ENCODE measurements around the gene NUP160.
"Not testable (repeated sequence)": the region's sequence is repeated elsewhere in the genome, so short reads cannot be mapped to it uniquely, and the experiment has no call there.

NUP160 gene

GRCh38 chr11:47769556-47769955, 78.6 kb downstream of the NUP160 start:
- not testable (repeated sequence) for H3K27me3 ChIP-seq (ENCODE audit: control insufficient read depth, insufficient read depth, low read length); H3K9me3 ChIP-seq (ENCODE audit: control insufficient read depth, insufficient read depth, low read length); DNase-seq (ENCODE audit: low read depth, low spot score); H3K36me3 ChIP-seq (ENCODE audit: control insufficient read depth, insufficient read depth, low read length); H3K4me1 ChIP-seq (ENCODE audit: control insufficient read depth, insufficient read depth, low read length); H3K4me3 ChIP-seq (ENCODE audit: low read length); H3K27ac ChIP-seq (ENCODE audit: low read length)
- no CpG with 5 or more reads among the region's 14 CpGs for WGBS (ENCODE audit: insufficient coverage, insufficient read length)

DNA sequence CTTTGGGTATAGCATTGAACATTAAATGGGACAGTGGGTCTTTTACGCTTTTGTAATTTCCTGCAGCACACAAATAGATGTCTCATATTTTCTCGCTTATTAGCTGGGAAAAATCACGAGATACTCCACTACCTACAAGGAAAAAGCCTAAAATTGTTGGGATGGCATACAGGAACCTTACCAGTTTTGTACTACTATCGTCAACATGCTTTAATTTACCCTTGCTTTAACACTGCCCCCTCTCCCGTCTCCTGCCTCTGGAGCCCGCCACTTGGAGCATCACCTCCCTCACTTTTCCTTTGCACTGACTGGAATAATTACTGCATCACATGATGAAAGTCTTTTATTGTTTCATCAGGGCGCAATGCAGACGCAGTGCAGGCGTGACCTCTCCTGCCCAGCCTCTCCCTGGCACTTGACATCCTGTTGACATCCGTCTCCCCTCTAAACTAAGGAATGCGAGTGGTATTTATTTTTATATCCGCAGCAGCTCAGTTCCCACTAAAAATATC, 80.0 kb downstream of the NUP160 start:
- no CpG with 5 or more reads among the region's 12 CpGs for WGBS (ENCODE audit: insufficient coverage, insufficient read length)
- H3K4me3 ChIP-seq (ENCODE audit: low read length) = peak overlapping the region; percentile 60; the same call in 1 of the 2 replicates
- DNase-seq (ENCODE audit: low read depth, low spot score) = no peak
- no peak overlapping the region for H3K27ac ChIP-seq (ENCODE audit: low read length)
- H3K36me3 ChIP-seq (ENCODE audit: control insufficient read depth, insufficient read depth, low read length) = peaks cover 4% of the 10 kb centered on the region; the same call in 1 of the 2 replicates
- H3K9me3 ChIP-seq (ENCODE audit: control insufficient read depth, insufficient read depth, low read length) = no peaks in the 10 kb centered on the region
- H3K4me1 ChIP-seq (ENCODE audit: control insufficient read depth, insufficient read depth, low read length) = 0 out of 2 replicates have a peak, but pooled peaks cover 1% of the 10 kb centered on the region
- no peaks in the 10 kb centered on the region for H3K27me3 ChIP-seq (ENCODE audit: control insufficient read depth, insufficient read depth, low read length)

GRCh38 chr11:47766509-47767227, 81.5 kb downstream of the NUP160 start:
- Histone ChIP-seq H3K27me3 (ENCODE audit: control insufficient read depth, insufficient read depth, low read length) (no peaks in the 10 kb centered on the region), H3K36me3 (ENCODE audit: control insufficient read depth, insufficient read depth, low read length) (peaks cover 10% of the 10 kb centered on the region; the same call in 1 of the 2 replicates), H3K4me1 (ENCODE audit: control insufficient read depth, insufficient read depth, low read length) (0 out of 2 replicates have a peak, but pooled peaks cover 1% of the 10 kb centered on the region), H3K9me3 (ENCODE audit: control insufficient read depth, insufficient read depth, low read length) (no peaks in the 10 kb centered on the region), H3K4me3 (ENCODE audit: low read length) (peak overlapping the region; percentile 95), H3K27ac (ENCODE audit: low read length) (no peak overlapping the region)
- no CpG with 5 or more reads among the region's 65 CpGs for WGBS (ENCODE audit: insufficient coverage, insufficient read length)
- DNase-seq (ENCODE audit: low read depth, low spot score) = no peak

- Histone ChIP-seq H3K27me3 (ENCODE audit: control insufficient read depth, insufficient read depth, low read length) (no peaks in the 10 kb centered on the region), H3K4me1 (ENCODE audit: control insufficient read depth, insufficient read depth, low read length) (0 out of 2 replicates have a peak, but pooled peaks cover 1% of the 10 kb centered on the region), H3K27ac (ENCODE audit: low read length) (no peak overlapping the region), H3K9me3 (ENCODE audit: control insufficient read depth, insufficient read depth, low read length) (no peaks in the 10 kb centered on the region), H3K4me3 (ENCODE audit: low read length) (no peak overlapping the region), H3K36me3 (ENCODE audit: control insufficient read depth, insufficient read depth, low read length) (peaks cover 14% of the 10 kb centered on the region; the same call in 1 of the 2 replicates)
- no CpG with 5 or more reads among the region's 2 CpGs for WGBS (ENCODE audit: insufficient coverage, insufficient read length)
- no peak for DNase-seq (ENCODE audit: low read depth, low spot score)
Measured at GRCh38 chr11:47765086-47765485, 83.1 kb downstream of the NUP160 start.

DNA sequence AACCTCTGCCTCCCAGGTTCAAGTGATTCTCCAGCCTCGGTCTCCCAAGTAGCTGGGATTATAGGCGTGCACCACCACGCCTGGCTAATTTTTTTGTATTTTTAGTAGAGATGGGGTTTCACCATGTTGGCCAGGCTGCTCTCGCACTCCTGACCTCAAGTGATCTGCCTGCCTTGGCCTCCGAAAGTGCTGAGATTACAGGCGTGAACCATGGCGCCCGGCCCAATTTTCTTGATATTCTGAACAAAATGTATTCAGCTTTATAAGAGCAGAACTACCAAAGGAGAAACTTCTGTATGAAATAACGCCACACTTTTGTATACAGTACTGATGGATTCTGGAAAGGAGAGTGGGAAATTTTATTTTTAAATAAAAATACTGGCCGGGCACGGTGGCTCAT, 88.9 kb downstream of the NUP160 start:
- no CpG with 5 or more reads among the region's 11 CpGs for WGBS (ENCODE audit: insufficient coverage, insufficient read length)
- H3K27me3 ChIP-seq (ENCODE audit: control insufficient read depth, insufficient read depth, low read length); H3K9me3 ChIP-seq (ENCODE audit: control insufficient read depth, insufficient read depth, low read length); DNase-seq (ENCODE audit: low read depth, low spot score); H3K27ac ChIP-seq (ENCODE audit: low read length); H3K4me1 ChIP-seq (ENCODE audit: control insufficient read depth, insufficient read depth, low read length); H3K4me3 ChIP-seq (ENCODE audit: low read length): not testable (repeated sequence)
- H3K36me3 ChIP-seq (ENCODE audit: control insufficient read depth, insufficient read depth, low read length) = peaks cover 23% of the 10 kb centered on the region; the same call in 1 of the 2 replicates

- H3K4me3 ChIP-seq (ENCODE audit: low read length) = no peak overlapping the region
- no CpG with 5 or more reads among the region's 4 CpGs for WGBS (ENCODE audit: insufficient coverage, insufficient read length)
- H3K36me3 ChIP-seq (ENCODE audit: control insufficient read depth, insufficient read depth, low read length) = peaks cover 22% of the 10 kb centered on the region
- H3K9me3 ChIP-seq (ENCODE audit: control insufficient read depth, insufficient read depth, low read length) = no peaks in the 10 kb centered on the region
- no peaks in the 10 kb centered on the region for H3K4me1 ChIP-seq (ENCODE audit: control insufficient read depth, insufficient read depth, low read length)
- no peaks in the 10 kb centered on the region for H3K27me3 ChIP-seq (ENCODE audit: control insufficient read depth, insufficient read depth, low read length)
- H3K27ac ChIP-seq (ENCODE audit: low read length) = no peak overlapping the region
- no peak for DNase-seq (ENCODE audit: low read depth, low spot score)
Measured at GRCh38 chr11:47756208-47756607, 91.9 kb downstream of the NUP160 start.

DNA sequence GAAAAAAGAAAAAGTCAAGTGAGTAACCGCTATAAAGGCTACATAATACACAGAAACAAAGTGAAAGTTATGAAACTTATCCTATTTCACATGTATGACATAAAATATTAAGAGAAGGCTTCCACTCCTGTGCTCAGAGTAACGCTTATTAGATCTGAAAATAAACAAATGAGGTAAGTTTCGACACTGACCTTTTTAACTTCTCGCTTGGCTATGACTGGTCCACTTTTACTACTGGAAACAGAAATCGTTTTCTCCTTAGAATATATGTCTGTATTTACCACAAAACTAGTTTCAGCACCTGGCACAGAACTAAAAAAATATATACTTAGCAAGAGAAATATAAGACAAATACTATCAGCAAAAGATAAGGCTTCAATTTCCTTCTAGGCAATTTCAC, 97.4 kb downstream of the NUP160 start:
- H3K27me3 ChIP-seq (ENCODE audit: control insufficient read depth, insufficient read depth, low read length) = no peaks in the 10 kb centered on the region
- H3K9me3 ChIP-seq (ENCODE audit: control insufficient read depth, insufficient read depth, low read length) = no peaks in the 10 kb centered on the region
- no peak for DNase-seq (ENCODE audit: low read depth, low spot score)
- no CpG with 5 or more reads among the region's 5 CpGs for WGBS (ENCODE audit: insufficient coverage, insufficient read length)
- H3K27ac ChIP-seq (ENCODE audit: low read length) = no peak overlapping the region
- H3K36me3 ChIP-seq (ENCODE audit: control insufficient read depth, insufficient read depth, low read length) = peaks cover 29% of the 10 kb centered on the region
- H3K4me3 ChIP-seq (ENCODE audit: low read length) = no peak overlapping the region
- no peaks in the 10 kb centered on the region for H3K4me1 ChIP-seq (ENCODE audit: control insufficient read depth, insufficient read depth, low read length)

GRCh38 chr11:47742494-47742893, 105.7 kb downstream of the NUP160 start:
- not testable (repeated sequence) for H3K9me3 ChIP-seq (ENCODE audit: control insufficient read depth, insufficient read depth, low read length); H3K27me3 ChIP-seq (ENCODE audit: control insufficient read depth, insufficient read depth, low read length); H3K27ac ChIP-seq (ENCODE audit: low read length); H3K4me3 ChIP-seq (ENCODE audit: low read length); H3K4me1 ChIP-seq (ENCODE audit: control insufficient read depth, insufficient read depth, low read length); DNase-seq (ENCODE audit: low read depth, low spot score)
- WGBS (ENCODE audit: insufficient coverage, insufficient read length) = no CpG with 5 or more reads among the region's 7 CpGs
- H3K36me3 ChIP-seq (ENCODE audit: control insufficient read depth, insufficient read depth, low read length) = peaks cover 26% of the 10 kb centered on the region; the same call in 1 of the 2 replicates

DNA sequence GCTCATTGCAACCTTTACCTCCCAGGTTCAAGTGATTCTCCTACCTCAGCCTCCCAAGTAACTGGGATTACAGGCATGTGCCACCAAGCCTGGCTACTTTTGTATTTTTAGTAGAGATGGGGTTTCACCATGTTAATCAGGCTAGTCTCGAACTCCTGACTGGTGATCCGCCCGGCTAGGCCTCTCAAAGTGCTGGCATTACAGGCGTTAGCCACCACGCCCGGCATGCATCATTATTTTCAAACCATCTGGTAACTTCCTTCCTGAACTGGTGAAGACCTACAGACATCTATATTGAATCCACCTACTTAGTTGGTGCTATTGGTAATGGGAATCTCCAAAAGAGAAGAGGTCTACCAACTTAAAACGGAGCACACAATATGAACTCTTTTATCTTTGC, 110.3 kb downstream of the NUP160 start:
- no CpG with 5 or more reads among the region's 7 CpGs for WGBS (ENCODE audit: insufficient coverage, insufficient read length)
- H3K9me3 ChIP-seq (ENCODE audit: control insufficient read depth, insufficient read depth, low read length); H3K27me3 ChIP-seq (ENCODE audit: control insufficient read depth, insufficient read depth, low read length); H3K4me1 ChIP-seq (ENCODE audit: control insufficient read depth, insufficient read depth, low read length); H3K4me3 ChIP-seq (ENCODE audit: low read length); DNase-seq (ENCODE audit: low read depth, low spot score); H3K27ac ChIP-seq (ENCODE audit: low read length): not testable (repeated sequence)
- H3K36me3 ChIP-seq (ENCODE audit: control insufficient read depth, insufficient read depth, low read length) = peaks cover 10% of the 10 kb centered on the region; the same call in 1 of the 2 replicates

- Histone ChIP-seq H3K27me3 (ENCODE audit: control insufficient read depth, insufficient read depth, low read length) (no peaks in the 10 kb centered on the region), H3K9me3 (ENCODE audit: control insufficient read depth, insufficient read depth, low read length) (no peaks in the 10 kb centered on the region), H3K4me1 (ENCODE audit: control insufficient read depth, insufficient read depth, low read length) (no peaks in the 10 kb centered on the region), H3K27ac (ENCODE audit: low read length) (no peak overlapping the region), H3K36me3 (ENCODE audit: control insufficient read depth, insufficient read depth, low read length) (peaks cover 12% of the 10 kb centered on the region), H3K4me3 (ENCODE audit: low read length) (no peak overlapping the region)
- no peak for DNase-seq (ENCODE audit: low read depth, low spot score)
- WGBS (ENCODE audit: insufficient coverage, insufficient read length) = no CpG with 5 or more reads among the region's 10 CpGs
Measured at GRCh38 chr11:47732271-47732670, 115.9 kb downstream of the NUP160 start.

GRCh38 chr11:47731475-47731874, 116.7 kb downstream of the NUP160 start:
- no CpG with 5 or more reads among the region's 6 CpGs for WGBS (ENCODE audit: insufficient coverage, insufficient read length)
- H3K27me3 ChIP-seq (ENCODE audit: control insufficient read depth, insufficient read depth, low read length) = no peaks in the 10 kb centered on the region
- peaks cover 12% of the 10 kb centered on the region for H3K36me3 ChIP-seq (ENCODE audit: control insufficient read depth, insufficient read depth, low read length)
- no peaks in the 10 kb centered on the region for H3K4me1 ChIP-seq (ENCODE audit: control insufficient read depth, insufficient read depth, low read length)
- DNase-seq (ENCODE audit: low read depth, low spot score) = no peak
- no peak overlapping the region for H3K27ac ChIP-seq (ENCODE audit: low read length)
- H3K9me3 ChIP-seq (ENCODE audit: control insufficient read depth, insufficient read depth, low read length) = no peaks in the 10 kb centered on the region
- no peak overlapping the region for H3K4me3 ChIP-seq (ENCODE audit: low read length)
